ENCODE data around the gene PCDHB15.

DNA sequence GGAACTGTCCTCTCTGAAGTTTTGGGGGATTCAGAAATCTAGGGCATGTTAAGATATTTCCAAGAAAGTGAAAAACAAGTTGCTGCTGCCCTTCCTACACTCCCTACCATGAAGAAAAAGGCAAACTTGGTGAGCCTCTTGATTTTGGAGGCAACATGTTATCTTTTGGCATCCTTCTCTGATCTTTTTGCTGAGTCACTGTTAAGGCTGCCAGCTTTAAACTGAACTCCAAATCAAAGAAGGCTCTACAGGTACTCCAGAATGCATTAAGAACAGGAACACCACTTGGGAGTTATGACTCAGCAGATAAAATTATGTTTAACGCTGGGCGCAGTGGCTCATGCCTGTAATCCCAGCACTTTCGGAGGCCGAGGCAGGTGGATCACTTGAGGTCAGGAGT is 24.0 kb downstream of the PCDHB15 start:
- TF ChIP-seq POLR2AphosphoS5 (IDR thresholded peaks at IDR 0.05; ENCODE audit: low read depth, low read length) = no peak
- TF ChIP-seq FOXP2 (optimal IDR thresholded peaks at IDR 0.05; ENCODE audit: borderline replicate concordance, extremely low read depth, extremely low read length, insufficient read depth) = no peak
- no peak for TF ChIP-seq SIN3A (IDR thresholded peaks at IDR 0.05; ENCODE audit: borderline replicate concordance, insufficient read depth, low read length)
- TF ChIP-seq TAF1 (IDR thresholded peaks at IDR 0.05; ENCODE audit: borderline replicate concordance, insufficient read depth, low read length) = no peak

Measured in PFSK-1 (cell line).